ENCODE data around the gene CD209. TPM values are rescaled to one million over a fixed set of nuclear protein-coding genes. Genes with fewer than 3 reads are reported as not detected.

The CD209 gene
- polyA plus RNA-seq, 3 donors, result 1.1 to 2.1 (median 1.8) TPM

GRCh38 chr19:7736148-7736547, 11.2 kb downstream of the CD209 start:
- Histone ChIP-seq H3K79me2 (ENCODE audit: insufficient read depth, low read length) (no peaks in the 10 kb centered on the region), H3K27me3 (ENCODE audit: control insufficient read depth in 2 of 2, insufficient read depth in 2 of 2, low read length in 2 of 2) (no peaks in the 10 kb centered on the region), H3K9me3 (replicated peaks in 1 of 2; ENCODE audit: control insufficient read depth in 1 of 2, insufficient read depth in 1 of 2, low read length in 2 of 2) (no peaks in the 10 kb centered on the region), H3K4me1 (ENCODE audit: control insufficient read depth in 1 of 2, insufficient read depth in 2 of 2, low read length in 2 of 2) (peaks cover 51 to 66% of the 10 kb centered on the region in 2 donors), H2AFZ (ENCODE audit: insufficient read depth, low read depth, low read length, poor library complexity, severe bottlenecking) (no peak overlapping the region), H3K27ac (ENCODE audit: low read depth in 1 of 2, low read length in 2 of 2) (no peak overlapping the region), H3K4me2 (replicated peaks; ENCODE audit: extremely low read depth, low read length, poor library complexity, severe bottlenecking) (no peak overlapping the region), H3K36me3 (replicated peaks in 1 of 2; ENCODE audit: control insufficient read depth in 1 of 2, insufficient read depth in 2 of 2, low read length in 2 of 2) (no peaks in the 10 kb centered on the region), H3K9ac (ENCODE audit: insufficient read depth, low read length, poor library complexity, severe bottlenecking) (no peak overlapping the region), H3K4me3 (replicated peaks in 1 of 3; ENCODE audit: low read depth in 2 of 3, low read length in 3 of 3) (no peak overlapping the region), H4K20me1 (ENCODE audit: insufficient read depth, low read length) (no peaks in the 10 kb centered on the region)
- Mint-ChIP-seq H3K9me3 (peaks cover 0 to 3% (median 0%) of the 10 kb centered on the region in 7 donors), H3K27ac (no peak overlapping the region), H3K27me3 (ENCODE audit: low read depth in 3 of 3) (peaks cover 1 to 17% (median 2%) of the 10 kb centered on the region in 3 donors), H3K4me1 (peaks cover 63% of the 10 kb centered on the region), H3K36me3 (no peaks in the 10 kb centered on the region), H3K4me3 (no peak overlapping the region)
- DNase-seq, result no peak
- WGBS (ENCODE audit: insufficient coverage), result 100% methylated on average over 1 of the region's 1 CpG
- no peak for TF ChIP-seq CTCF (IDR thresholded peaks at IDR 0.05)
- intact Hi-C loops (cut with micrococcal nuclease), result loop anchor here in 1 of 2 donors (5.0 kb wide), 1 partner anchor 39 kb away; no protein-coding TSS in a partner anchor

GRCh38 chr19:7734220-7735203, 12.8 kb downstream of the CD209 start:
- no peaks in the 10 kb centered on the region for H4K20me1 ChIP-seq (ENCODE audit: insufficient read depth, low read length)
- H3K4me3 ChIP-seq (replicated peaks in 1 of 3; ENCODE audit: low read depth in 2 of 3, low read length in 3 of 3), result peak overlapping the region in 1 of 3 experiments; percentile 53
- H3K9me3 ChIP-seq (replicated peaks in 1 of 2; ENCODE audit: control insufficient read depth in 1 of 2, insufficient read depth in 1 of 2, low read length in 2 of 2), result no peaks in the 10 kb centered on the region
- H3K9me3 Mint-ChIP-seq, result peaks cover 0 to 5% (median 0%) of the 10 kb centered on the region in 7 donors
- intact Hi-C loops (cut with micrococcal nuclease), result loop anchor here in 1 of 2 donors (5.0 kb wide), 1 partner anchor 37 kb away; no protein-coding TSS in a partner anchor
- no peak for TF ChIP-seq CTCF (IDR thresholded peaks at IDR 0.05)
- H3K36me3 ChIP-seq (replicated peaks in 1 of 2; ENCODE audit: control insufficient read depth in 1 of 2, insufficient read depth in 2 of 2, low read length in 2 of 2), result no peaks in the 10 kb centered on the region
- peaks cover 48 to 66% of the 10 kb centered on the region in 2 donors for H3K4me1 ChIP-seq (ENCODE audit: control insufficient read depth in 1 of 2, insufficient read depth in 2 of 2, low read length in 2 of 2)
- H3K27ac Mint-ChIP-seq, result peak overlapping the region; percentile 86 to 93 (median 90)
- 23% methylated on average over 5 of the region's 12 CpGs for WGBS (ENCODE audit: insufficient coverage)
- H3K9ac ChIP-seq (ENCODE audit: insufficient read depth, low read length, poor library complexity, severe bottlenecking), result no peak overlapping the region
- peaks cover 2 to 19% (median 17%) of the 10 kb centered on the region in 3 donors for H3K27me3 Mint-ChIP-seq (ENCODE audit: low read depth in 3 of 3)
- H3K36me3 Mint-ChIP-seq, result peaks cover 0 to 3% of the 10 kb centered on the region in 2 donors
- H3K4me1 Mint-ChIP-seq, result peaks cover 57% of the 10 kb centered on the region
- peak; percentile 71 to 89 (median 88) for DNase-seq
- H2AFZ ChIP-seq (ENCODE audit: insufficient read depth, low read depth, low read length, poor library complexity, severe bottlenecking), result peak overlapping the region; percentile 72
- H3K4me2 ChIP-seq (replicated peaks; ENCODE audit: extremely low read depth, low read length, poor library complexity, severe bottlenecking), result peak overlapping the region; percentile 61
- H3K27me3 ChIP-seq (ENCODE audit: control insufficient read depth in 2 of 2, insufficient read depth in 2 of 2, low read length in 2 of 2), result peaks cover 0 to 3% of the 10 kb centered on the region in 2 donors
- peak overlapping the region; percentile 58 to 86 for H3K27ac ChIP-seq (ENCODE audit: low read depth in 1 of 2, low read length in 2 of 2)
- H3K79me2 ChIP-seq (ENCODE audit: insufficient read depth, low read length), result no peaks in the 10 kb centered on the region
- H3K4me3 Mint-ChIP-seq, result peak overlapping the region in 1 of 2 donors; percentile 84

Measured in CD14-positive monocyte (primary cell).